Measurements from ENCODE around the gene COL4A4. TPM values are rescaled to one million over a fixed set of nuclear protein-coding genes. Genes with fewer than 3 reads are reported as not detected.

The COL4A4 gene
- total RNA-seq, 2 donors from 2014 or later, result 3.0 to 6.1 TPM

- intact Hi-C loops (cut with DNase I), result no loop called here
- Histone ChIP-seq H3K36me3 (no peaks in the 10 kb centered on the region), H3K27ac (no peak overlapping the region), H3K4me3 (no peak overlapping the region), H3K4me1 (replicated peaks) (no peaks in the 10 kb centered on the region), H3K27me3 (replicated peaks; ENCODE audit: insufficient read depth) (no peaks in the 10 kb centered on the region), H3K9me3 (no peaks in the 10 kb centered on the region)
- no peak for TF ChIP-seq POLR2A (IDR thresholded peaks at IDR 0.05)
- no peak for TF ChIP-seq POLR2AphosphoS5 (IDR thresholded peaks at IDR 0.05)
- TF ChIP-seq CTCF (IDR thresholded peaks at IDR 0.05), result no peak
- WGBS, result 77% methylated on average over 6 of the region's 6 CpGs
- no peak for DNase-seq (ENCODE audit: low spot score)
These were observed 210.2 kb downstream of the COL4A4 start for GRCh38 chr2:226953826-226954225.

GRCh38 chr2:226953206-226953605 lies 210.8 kb downstream of the COL4A4 start:
- H3K27ac ChIP-seq, result no peak overlapping the region
- DNase-seq (ENCODE audit: low spot score), result no peak
- no peak overlapping the region for H3K4me3 ChIP-seq
- 69% methylated on average over 3 of the region's 3 CpGs for WGBS
- TF ChIP-seq CTCF (IDR thresholded peaks at IDR 0.05) (no peak), POLR2A (IDR thresholded peaks at IDR 0.05) (no peak), POLR2AphosphoS5 (IDR thresholded peaks at IDR 0.05) (no peak)
- no peaks in the 10 kb centered on the region for H3K36me3 ChIP-seq
- no peaks in the 10 kb centered on the region for H3K27me3 ChIP-seq (replicated peaks; ENCODE audit: insufficient read depth)
- H3K4me1 ChIP-seq (replicated peaks), result no peaks in the 10 kb centered on the region
- H3K9me3 ChIP-seq, result no peaks in the 10 kb centered on the region
- intact Hi-C loops (cut with DNase I), result no loop called here

Small RNAs within 50 kb of the gene (small RNA-seq; reads per million reads assigned to genes)
- gene RF00554, result 0 reads per million in 2 donors

Other genes with a start within 250 kb of the COL4A4 start
- gene COL4A3, start 419 bp upstream of the COL4A4 start, total RNA-seq, result 1 to 10 TPM; 3.5 to 7.0 TPM
- gene MFF, start 161.0 kb upstream of the COL4A4 start, total RNA-seq, result 100 to 1,000 TPM in 1 of 2 donors, 10 to 100 TPM in 1; 94.7 to 180 TPM
- gene TM4SF20, start 215.1 kb upstream of the COL4A4 start, total RNA-seq, result not detected
- not detected for gene SCYGR1, start 223.7 kb upstream of the COL4A4 start, total RNA-seq

Data from prostate gland (tissue), 2 donors.